HL-60/S4 treated with retinoic acid at 250 ng/mL for 4 days and 3 days (cell line): ENCODE data around the gene CMIP.
"Not testable (repeated sequence)": the region's sequence is repeated elsewhere in the genome, so short reads cannot be mapped to it uniquely, and the experiment has no call there.

Experiments
- in situ Hi-C: fragments of 300-500 bp; cut with MboI; formaldehyde crosslinking; loops from 2 replicates; pipeline ENCODE4 v1.7.0; 2022; ENCODE audit warnings: low sequenced_read_pairs

The CMIP gene

DNA sequence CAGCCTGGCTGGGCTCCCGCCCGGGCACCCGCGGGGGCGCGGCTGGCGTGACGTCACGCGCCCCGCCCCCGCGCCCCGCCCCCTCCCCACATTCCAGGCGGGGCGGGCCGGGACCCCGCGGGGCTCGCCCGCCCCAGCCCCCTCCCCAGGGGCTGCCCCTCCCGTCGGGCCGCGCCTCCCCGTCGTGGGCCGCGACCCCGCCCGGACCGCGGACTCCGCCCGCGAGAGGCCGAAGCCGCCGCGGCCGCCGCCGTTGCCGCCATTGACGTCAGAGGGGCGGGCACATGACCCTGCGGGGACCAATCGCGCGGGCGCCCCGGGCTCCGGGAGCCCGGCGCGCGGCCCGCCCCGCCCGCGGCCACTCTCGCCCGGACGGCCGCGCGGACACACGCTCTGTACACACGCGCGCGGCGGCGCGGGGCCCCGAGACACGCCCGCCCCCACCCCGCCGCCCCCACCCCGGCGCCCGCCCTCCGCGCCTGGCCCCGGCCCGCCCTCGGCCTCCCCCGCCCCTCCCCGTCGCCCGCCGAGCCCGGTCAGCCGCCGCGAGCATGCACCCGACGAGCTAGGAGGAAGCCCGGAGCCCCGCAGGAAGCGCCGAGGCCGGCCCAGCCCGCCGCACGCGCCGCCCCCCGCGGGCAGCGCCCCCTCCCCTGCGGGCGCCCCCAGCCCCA is at the start of gene CMIP:
Gene CMIP (plus strand): TSS at position 361 of the 674 bp plus-strand sequence.
- in situ Hi-C loops: no loop called here

DNA sequence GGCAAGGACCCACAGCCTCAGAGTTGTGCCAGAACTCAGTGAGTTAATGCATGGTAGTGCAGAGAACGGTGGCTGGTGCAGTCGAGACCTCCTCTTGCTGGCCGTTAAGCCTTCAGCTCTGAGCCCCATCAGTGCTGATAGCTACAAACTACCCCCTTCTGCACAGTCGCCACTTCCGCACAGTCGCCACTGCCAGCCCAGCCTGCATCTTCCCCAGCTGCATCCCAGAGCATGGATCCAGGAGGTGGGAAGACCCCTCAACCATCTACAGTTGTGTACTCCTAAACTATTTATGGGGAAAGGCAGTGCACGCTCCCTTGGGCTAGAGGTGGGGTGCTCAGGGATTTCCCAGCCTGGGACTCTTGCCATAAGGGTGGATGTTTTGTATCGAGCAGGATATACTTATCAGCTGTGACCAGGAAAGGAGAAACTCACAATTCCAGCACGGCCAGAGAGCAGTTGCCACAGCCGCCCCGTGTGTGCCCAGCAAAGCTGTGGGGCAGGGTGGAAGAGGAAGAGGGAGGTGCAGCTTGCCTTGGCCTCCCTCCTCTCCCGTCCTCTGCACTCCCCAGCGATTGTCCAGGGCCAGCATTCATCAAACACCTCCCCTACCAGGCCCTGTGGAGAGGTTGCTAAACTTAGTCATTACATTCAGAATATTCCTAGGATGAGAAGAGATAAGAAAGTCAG is 49.5 kb upstream of the CMIP start:
- in situ Hi-C loops: no loop called here

DNA sequence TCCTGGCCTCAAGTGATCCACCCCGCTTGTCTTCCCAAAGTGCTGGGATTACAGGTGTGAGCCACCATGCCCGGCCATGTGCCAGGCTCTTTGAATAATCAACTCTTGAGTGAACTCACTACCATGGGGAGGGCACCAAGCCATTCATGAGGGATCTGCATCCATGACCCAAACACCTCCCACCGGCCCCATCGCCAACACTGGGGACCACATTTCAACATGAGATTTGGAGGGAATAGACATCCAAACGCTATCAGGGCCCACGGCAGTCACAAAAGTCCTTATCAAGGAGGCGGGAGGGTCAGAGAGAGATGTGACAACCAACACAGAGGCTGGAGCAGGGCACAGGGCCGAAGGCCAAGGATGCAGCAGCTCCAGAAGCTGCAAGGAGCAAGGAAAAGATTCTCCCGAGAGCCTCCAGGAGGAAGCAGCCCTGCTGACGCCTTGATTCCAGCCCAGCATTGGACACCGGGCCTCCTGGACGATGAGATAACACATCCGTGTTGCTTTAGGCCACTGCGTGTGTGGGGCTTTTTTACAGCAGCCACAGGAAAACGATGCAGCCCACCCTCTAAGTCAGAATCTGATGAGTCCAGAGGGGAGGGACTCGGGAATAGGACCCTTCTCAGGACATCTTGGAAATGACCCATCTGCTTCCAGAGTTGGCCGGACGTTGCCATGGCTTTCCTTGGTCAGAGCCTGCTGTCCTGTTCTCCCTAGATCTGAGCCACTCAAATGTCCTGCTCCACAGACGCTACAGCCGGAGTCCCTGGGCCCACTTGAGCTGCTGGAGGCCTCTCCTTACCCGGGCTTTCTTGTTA is 47.3 kb upstream of the CMIP start:
- in situ Hi-C loops: no loop called here

DNA sequence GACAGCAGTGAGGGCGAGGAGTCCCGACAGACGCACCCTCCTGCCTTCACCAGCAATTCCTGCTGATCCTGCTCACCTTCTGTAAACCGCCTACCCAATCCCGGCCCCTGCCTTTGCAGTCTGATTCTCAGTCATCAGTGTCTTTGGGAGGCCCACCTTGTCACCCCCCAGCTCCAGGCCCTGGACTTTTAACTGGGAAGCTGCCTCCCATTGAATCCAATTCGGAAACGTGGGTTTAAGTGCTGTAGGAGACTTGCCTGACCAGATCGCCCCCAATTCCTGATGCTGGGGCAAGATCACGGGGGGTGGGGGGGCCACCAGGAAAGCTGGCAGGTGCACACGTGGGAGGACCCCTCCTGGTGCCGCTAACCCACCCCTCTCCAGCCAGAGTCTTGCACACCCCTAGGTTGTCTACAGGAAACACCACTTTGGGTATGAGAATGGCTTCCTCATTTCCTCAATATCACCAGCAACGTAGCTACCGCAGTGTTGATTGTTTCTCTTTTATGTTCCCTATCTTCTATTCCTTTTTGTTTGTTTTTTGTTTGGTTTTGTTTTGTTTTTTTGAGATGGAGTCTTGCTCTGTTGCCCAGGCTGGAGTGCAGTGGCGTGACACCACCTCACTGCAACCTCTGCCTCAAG is 46.6 kb upstream of the CMIP start:
- in situ Hi-C loops: no loop called here

DNA sequence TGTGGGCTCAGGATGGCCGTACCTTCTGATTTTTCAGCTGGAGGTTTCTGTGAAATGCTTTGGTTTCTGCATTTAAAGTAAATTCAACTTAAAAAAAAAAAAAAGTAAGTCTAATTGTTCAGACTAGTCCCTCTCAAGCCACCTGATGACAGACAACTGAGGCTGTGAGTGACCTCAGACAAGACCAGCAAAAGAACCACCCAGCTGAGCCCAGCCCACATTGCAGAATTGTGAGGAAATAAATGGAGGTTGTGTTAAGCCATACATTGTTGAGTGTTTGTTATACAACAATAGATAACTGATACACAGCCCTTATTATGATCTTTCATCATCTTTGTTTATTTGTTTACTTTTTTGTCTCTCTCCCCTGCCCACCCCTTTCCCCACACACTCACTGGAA is 44.7 kb upstream of the CMIP start:
- in situ Hi-C loops: no loop called here

DNA sequence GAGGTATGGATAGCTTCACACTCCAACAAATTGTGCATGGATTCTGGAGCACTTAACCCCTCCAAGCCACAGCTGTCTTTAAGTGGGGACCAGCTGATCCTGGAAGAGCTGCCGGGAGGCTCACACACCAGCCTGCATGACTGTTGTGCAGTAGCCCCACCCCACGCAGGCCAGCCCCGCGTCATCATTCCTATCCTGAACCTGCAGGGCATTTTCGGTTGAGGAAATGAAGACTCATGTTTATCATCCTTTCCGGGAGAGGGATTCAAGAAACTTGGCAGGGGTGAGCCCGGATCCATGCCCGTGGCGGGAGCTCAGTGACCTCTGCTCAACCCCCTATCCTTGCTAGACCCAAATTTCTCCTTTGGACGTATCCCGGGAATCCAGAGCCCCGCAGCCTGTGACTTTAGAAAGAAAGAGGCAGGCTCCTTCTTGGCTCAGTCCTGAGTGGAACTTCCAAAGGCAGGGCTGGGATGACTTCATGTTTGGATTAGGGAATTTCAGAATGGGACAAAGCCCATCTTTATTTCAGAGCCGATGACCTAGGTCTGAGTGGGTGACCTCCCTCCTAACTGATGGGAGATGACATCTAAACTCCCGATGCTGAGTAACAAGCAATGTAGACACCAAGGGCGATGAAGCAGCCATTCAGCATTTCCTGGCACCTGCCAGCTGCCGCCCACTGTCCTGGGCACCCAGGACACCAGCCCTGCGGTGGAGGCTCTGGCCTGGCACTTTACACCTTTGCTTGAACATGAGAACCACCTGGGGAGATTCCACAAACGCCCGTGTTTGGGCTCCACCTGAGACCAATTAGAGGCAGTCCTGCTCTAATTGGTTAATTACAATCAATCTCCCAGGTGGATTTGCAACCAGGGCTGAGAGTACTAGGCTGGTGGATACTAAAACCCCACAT is 43.3 kb upstream of the CMIP start:
- in situ Hi-C loops: no loop called here

DNA sequence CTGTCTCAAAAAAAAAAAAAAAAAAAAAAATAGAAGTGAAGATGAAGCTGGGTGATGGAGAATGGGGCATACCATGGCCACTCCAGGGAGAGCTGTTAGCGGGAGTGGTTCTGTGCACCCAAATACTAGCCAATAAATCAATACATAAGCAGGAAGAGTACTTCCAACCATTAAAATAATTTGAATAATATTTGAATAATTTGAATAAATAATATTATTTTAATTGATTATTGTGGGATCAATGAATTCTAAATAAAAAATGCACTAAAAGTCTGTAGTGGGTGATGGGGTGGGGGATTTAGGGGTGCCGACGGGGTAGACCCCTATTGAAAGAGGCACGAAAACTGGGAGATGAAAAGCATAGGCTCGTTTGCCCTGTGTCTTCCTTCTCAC is 41.4 kb upstream of the CMIP start:
- in situ Hi-C loops: no loop called here

DNA sequence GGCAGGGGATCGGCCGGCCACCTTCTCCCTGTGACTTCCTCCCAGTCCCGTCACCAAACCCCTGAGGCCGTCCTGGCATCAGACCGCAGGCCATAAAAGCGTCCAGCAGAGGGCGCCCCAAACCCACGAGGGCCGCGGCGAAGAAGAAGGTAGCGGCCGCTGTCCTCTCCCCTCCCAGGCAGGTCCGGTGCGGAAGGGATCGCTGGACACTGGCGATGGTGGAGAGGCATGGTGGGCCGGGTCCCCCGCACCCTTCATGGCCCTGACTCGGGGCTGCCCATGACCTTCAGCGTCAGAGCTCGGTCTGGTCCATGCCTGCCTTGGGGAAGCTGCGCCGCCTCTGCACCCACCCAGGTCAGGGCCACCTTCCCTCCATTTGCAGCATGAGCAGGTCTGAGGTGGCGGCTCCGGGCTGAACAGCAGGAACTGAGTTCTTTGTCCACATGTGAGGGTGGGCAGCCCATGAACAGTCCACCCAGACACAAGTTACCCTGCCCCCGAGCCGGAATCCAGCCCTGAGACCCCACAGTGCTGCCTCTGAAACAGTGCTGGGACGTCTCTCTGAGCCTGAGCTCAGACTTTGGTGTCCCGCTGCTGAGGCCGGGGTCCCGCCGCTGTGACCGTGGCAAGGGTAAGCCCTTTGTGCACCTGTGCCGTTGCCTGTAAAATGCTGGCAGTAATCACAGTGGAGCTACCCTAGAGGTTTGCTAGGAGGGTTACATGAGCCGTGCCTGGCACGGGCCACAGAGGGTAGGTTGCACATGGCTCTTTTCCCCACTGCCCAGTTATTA is 40.8 kb upstream of the CMIP start:
- in situ Hi-C loops: no loop called here

DNA sequence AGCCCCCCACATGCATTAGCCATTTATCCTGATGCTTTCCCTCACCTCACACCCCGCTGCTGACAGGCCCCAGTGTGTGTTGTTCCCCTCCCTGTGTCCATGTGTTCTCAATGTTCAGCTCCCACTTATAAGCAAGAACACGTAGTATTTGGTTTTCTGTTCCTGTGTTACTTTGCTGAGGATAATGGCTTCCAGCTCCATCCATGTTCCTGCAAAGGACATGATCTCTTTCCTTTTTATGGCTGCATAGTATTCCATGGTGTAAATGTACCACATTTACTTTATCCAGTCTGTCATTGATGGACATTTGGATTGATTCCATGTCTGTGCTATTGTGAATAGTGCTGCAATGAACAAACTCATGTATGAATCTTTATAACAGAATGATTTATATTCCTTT is 39.6 kb upstream of the CMIP start:
- in situ Hi-C loops: not testable (repeated sequence)

DNA sequence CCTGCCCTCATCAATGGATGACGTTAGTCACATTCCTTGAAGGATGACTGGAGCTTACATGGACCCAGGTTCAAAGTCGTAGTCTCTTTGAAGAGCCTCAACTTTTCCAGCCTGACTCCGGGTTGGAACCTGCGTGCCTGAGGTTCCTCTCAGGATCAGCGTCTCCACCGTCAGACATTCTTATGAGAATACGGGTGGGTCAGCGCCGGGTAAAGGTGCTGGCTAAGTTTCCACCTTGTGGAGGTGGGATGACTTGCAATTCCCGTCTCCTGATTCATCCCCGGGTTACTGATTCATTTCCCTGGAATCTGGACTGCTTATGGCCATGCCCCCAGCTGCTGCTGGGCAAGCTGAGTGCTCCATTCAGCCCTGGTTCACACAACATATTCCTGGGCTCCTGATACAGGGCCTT is 38.9 kb upstream of the CMIP start:
- in situ Hi-C loops: no loop called here

DNA sequence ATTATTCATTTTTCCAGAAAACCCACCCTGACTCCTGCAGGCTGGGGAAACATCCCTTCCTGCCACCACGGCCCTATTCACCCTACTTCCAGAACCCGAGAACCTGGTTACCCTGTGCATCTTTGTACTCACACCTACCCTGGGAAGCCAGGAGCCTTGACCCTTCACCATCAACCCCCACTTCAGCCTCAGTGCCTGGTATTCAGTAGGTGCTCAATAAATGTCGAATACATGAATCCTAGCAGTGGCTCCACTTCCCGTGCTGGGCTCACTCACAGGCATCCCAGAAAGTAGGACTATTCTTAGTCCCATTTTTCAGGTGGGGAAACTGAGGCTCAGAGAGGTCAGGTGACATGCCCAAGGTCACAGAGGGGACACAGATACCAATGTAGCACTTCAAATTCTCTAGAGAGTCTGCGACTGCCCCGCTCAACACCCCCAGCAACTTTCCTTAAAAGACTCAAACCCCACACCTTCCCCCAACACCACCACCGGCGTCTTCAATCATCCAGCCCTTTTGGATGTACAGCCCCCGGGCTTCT is 36.1 kb upstream of the CMIP start:
- in situ Hi-C loops: no loop called here

DNA sequence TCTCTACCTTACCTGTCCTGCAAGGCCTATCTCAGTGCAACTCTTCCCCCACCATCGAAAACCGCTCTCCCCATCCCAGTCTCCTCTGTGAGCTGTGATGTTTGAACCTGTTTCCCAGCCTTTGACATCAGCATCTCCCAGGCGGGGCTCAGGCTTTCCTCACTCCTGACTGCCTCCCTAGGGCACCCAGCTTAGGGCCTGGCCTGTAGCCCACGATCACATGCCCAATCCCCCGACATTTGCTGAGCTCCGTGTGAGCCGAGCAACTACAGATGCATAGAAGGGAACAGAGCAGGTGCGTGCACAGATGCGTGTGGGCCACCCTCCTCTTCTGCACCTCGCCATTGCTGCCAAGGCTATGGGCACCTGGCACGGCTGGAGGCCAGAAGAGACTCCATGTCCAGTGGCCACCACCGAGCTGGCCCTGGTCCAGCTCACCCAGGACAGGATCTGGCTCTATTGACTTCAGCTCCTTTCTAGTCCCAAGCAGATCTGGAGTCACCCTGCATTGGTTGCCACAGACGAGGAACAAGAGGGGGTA is 35.5 kb upstream of the CMIP start:
- in situ Hi-C loops: no loop called here

DNA sequence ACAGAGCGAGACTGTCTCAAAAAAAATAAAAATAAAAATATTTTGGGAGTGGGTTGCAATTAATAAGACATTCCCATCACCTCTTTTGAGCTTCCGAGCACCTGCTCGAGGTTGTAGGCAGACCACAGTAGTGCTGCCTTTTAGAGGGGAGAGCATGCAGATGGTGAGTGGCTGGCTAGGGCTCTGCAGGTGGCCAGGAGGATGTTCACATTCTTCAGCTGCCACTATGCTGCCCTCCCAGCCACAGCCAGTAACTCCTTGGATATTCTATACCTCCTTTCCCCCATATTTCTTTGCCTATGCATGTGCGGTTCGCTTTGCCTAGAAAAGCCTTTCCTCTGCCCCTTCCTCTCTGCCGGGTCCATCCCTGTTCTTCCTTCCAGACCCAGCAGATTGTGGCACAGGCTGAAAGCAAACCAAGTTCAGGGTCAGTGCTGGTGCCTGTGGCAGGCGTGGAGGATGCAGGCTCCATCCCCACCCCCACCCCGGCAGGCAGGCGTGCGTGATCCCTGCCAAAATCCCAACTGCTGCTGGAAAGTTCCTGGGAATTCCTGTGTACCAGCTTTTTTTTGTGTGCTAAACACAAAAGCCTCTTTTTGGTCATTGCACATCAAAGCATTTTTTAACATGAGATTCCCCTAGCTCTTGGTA is 33.8 kb upstream of the CMIP start:
- in situ Hi-C loops: no loop called here

DNA sequence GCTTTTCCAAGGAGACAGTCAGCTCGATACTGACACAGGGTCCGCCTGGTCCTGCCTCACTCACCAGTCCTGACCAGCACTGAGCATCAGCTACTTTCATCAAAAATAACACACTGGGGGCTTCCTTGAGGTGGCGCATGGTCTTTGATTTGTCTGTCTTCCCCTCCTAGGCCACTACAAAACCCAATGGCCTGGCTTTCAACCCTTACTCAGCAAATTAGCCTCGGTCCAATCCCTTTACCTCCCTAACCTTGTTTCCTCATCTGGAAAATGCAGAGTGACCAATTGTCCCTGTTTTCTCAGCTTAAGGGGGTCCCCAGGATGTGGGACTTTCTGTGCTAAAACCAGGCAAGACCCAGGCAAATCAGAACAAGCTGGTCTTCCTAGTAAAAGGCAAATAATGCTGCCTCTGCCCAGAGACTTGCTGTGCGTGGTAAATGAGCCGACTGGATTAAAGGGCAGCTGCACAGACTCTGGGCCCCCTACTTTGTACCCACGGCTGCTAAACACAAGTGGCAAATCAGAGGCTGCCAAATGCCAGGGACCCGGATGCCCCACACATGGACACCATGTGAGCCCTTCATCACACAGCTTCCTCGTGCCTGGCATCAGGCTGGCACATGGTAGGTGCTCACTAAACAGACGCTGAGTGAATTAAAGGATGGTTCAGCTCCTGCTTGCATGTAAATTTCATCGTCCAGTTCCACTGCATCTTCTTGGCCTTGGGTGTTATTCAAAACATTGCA is 31.2 kb upstream of the CMIP start:
- in situ Hi-C loops: no loop called here

DNA sequence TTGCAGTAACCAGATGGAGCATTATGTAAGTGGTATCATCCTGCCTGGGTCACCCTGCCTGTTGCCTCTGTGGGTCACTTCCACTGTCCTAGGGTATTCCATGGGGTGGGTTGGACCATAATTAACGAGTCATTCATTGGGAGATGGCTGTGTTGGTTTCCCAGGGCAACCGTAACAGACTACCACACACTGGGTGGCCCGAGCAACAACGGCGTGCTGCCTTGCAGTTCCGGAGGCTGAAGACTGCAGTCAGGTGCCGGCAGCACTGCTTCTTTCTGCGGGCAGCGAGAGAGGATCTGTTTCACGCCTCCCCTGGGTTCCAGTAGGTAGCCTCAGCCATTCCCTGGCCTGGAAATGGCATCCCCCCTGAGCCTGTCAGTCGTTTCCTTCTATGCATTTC is 28.9 kb upstream of the CMIP start:
- in situ Hi-C loops: no loop called here

DNA sequence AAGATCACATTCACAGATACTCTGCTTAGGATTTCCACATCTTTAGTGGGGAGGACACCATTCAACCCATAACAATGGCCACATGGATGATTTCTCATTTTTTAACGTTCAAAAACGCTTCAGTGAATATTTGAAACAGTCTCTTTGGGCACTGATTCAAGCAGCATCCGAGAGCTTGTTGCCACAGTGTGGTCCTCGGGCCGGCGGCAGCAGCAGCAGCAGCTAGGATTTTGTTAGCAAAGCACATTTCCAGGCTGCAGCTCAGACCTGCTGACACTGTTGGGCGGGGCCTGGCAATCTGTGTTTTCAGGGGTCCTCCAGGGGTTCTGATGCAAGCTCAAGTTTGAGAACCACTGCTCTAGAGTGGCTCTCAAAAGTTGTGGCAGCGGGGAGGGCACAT is 27.9 kb upstream of the CMIP start:
- in situ Hi-C loops: no loop called here

DNA sequence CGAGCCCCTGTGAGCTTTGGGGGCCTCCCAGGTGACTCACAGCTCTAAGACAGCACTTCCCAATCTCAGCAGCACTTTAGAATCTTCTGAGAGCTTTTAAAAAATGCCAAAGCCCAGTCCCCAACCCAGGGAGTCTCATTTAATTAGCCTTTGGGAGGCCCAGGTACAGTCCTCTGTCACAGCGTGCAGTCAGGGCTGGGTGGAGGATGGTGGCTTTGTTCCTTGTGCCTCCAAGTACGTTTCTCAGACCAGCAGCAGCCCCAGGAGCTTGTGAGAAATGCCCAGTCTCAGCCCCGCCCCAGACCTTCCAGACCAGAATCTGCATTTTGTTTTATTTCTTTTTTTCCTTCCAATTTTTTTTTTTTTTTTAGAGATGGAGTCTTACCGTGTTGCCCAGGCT is 27.4 kb upstream of the CMIP start:
- in situ Hi-C loops: no loop called here

DNA sequence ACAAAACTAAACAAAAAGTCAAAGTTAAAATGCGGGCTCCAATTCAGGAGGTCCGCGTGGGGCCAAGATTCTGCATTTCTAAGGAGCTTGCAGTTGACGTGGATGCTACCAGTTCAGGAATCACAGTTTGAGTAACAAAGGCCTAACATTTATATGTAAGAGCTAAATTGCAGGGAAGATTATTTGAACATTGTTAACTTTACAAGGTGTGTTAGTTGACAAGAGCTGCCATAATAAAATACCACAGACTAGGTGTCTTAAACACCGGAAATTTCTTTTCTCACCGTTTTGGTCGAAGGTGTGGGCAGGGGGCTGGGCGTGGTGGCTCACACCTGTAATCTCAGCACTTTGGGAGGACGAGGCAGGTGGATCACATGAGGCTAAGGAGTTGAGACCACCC is 24.8 kb upstream of the CMIP start:
- in situ Hi-C loops: no loop called here
